ENCODE results near the gene MAGI3. TPM values are rescaled to one million over a fixed set of nuclear protein-coding genes. Genes with fewer than 3 reads are reported as not detected.

Gene MAGI3
- total and polyA plus RNA-seq, 8 donors, result 27.4 to 62.2 (median 36.3) TPM

DNA sequence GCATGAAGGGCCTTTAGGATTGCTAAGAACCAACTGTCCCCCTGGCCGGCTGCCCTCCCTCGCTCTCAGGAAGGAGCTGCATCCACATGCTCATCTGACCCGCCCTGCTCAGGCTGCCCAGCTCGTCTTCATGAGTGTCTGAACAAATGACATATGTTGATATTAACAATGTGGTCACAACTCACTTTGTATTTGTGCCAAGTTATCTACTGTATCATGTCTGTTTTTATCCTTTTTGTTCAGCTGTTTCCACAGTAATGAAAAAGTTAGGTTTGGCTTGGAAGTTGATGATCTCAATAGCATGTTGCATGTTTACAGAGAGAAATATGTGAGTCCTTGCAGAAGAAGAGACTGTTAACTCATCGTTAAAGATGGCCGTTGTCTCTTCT is 293.8 kb downstream of the MAGI3 start:
- H3K36me3 ChIP-seq, result no peaks in the 10 kb centered on the region
- TF ChIP-seq, protein P1, sequence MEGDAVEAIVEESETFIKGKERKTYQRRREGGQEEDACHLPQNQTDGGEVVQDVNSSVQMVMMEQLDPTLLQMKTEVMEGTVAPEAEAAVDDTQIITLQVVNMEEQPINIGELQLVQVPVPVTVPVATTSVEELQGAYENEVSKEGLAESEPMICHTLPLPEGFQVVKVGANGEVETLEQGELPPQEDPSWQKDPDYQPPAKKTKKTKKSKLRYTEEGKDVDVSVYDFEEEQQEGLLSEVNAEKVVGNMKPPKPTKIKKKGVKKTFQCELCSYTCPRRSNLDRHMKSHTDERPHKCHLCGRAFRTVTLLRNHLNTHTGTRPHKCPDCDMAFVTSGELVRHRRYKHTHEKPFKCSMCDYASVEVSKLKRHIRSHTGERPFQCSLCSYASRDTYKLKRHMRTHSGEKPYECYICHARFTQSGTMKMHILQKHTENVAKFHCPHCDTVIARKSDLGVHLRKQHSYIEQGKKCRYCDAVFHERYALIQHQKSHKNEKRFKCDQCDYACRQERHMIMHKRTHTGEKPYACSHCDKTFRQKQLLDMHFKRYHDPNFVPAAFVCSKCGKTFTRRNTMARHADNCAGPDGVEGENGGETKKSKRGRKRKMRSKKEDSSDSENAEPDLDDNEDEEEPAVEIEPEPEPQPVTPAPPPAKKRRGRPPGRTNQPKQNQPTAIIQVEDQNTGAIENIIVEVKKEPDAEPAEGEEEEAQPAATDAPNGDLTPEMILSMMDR (IDR thresholded peaks at IDR 0.05), result no peak
- DNase-seq (peak in 3 of 4 donors; percentile 20 to 54 (median 42)), ATAC-seq (peak; percentile 60)
- H3K4me3 ChIP-seq, result no peak overlapping the region
- no peaks in the 10 kb centered on the region for H3K9me3 ChIP-seq
- H3K27ac ChIP-seq, result peak overlapping the region in 1 of 2 donors; percentile 50
- intact Hi-C loops (cut with DNase I), result no loop called here
- no peaks in the 10 kb centered on the region for H3K4me1 ChIP-seq
- no peaks in the 10 kb centered on the region for H3K27me3 ChIP-seq

DNA sequence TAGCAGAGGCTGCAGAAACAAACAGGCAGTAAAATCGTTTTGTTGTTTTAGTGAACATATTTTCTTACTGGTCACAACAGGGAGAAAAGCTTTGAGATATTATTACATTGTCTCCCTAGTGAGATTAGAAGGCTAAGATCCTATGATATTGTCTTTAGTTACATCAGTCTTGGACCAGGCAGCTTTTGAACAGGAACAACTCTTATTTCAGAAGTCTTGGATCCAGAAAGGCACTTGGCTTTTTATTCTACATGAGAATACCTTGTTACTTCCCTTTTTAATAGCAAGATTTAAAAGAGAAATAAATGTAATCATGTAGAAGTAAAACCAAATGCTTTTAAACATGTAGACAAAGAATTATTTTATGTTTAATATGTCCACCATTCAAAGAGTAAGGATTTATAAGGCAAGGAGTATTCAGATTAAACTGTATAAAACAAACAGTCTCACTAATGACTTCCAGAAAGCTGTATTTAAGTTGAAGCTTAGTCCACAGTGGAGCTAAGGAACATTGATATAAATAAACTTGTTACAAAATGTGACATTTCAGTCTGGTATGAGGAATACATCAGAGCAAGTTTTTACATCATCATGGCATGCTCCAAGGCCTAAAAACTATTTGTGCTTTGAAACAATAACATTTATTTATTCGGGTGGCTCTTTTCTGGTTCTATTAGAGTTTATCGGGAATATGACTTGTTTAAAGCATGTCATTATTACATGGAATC is 296.7 kb downstream of the MAGI3 start:
- Histone ChIP-seq H3K4me3 (no peak overlapping the region), H3K36me3 (peaks cover 0 to 6% of the 10 kb centered on the region in 2 donors), H3K27me3 (no peaks in the 10 kb centered on the region), H3K9me3 (no peaks in the 10 kb centered on the region), H3K4me1 (no peaks in the 10 kb centered on the region), H3K27ac (no peak overlapping the region)
- DNase-seq (no peak), ATAC-seq (no peak)
- TF ChIP-seq, protein P1 (IDR thresholded peaks at IDR 0.05), result no peak
- intact Hi-C loops (cut with DNase I), result no loop called here

DNA sequence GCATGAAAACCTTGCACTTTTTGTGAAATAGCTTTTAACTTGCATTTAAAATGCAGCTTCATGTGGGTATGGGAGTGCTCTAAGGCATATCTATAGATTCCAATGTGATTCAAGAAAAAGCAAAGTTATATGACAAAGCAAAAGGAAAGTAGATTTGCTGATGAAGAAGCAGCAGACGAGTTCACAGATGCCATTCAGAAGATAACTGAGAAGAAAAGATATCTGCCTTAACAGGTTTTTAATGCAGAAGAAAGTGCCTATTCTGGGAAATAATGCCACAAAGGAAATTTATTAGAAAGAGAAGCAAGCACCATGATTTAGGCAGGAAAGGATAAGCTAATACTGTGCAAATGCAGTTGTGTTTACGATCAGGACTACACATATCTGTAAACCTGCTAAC is 300.9 kb downstream of the MAGI3 start:
- ATAC-seq (no peak), DNase-seq (no peak)
- peaks cover 0 to 31% of the 10 kb centered on the region in 2 donors for H3K36me3 ChIP-seq
- H3K27me3 ChIP-seq, result no peaks in the 10 kb centered on the region
- TF ChIP-seq, protein P1 (IDR thresholded peaks at IDR 0.05), result no peak
- H3K4me1 ChIP-seq, result no peaks in the 10 kb centered on the region
- H3K27ac ChIP-seq, result no peak overlapping the region
- peaks cover 0 to 24% of the 10 kb centered on the region in 2 donors for H3K9me3 ChIP-seq
- H3K4me3 ChIP-seq, result no peak overlapping the region
- intact Hi-C loops (cut with DNase I), result no loop called here

DNA sequence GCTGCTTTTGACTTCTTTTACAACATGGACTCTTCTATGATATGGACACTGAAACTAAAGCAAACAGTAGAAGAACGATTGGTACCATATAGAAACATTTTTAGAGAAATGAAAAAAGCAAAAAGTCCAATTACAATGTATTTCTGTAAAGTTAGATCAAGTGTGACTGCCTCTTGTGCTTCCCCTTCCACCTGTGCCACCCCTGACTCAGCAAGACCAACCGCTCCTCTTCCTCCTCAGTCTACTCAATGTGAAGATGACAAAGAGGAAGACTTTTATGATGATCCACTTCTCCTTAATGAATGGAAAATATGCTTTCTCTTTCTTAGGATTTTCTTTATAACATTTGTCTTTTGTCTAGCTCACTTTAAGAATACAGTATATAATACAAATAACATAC is 302.0 kb downstream of the MAGI3 start:
- no peaks in the 10 kb centered on the region for H3K4me1 ChIP-seq
- no peak overlapping the region for H3K27ac ChIP-seq
- no peak for ATAC-seq
- no peak overlapping the region for H3K4me3 ChIP-seq
- TF ChIP-seq, protein P1 (IDR thresholded peaks at IDR 0.05), result no peak
- H3K27me3 ChIP-seq, result no peaks in the 10 kb centered on the region
- no peak for DNase-seq
- peaks cover 0 to 24% of the 10 kb centered on the region in 2 donors for H3K9me3 ChIP-seq
- peaks cover 0 to 43% of the 10 kb centered on the region in 2 donors for H3K36me3 ChIP-seq
- intact Hi-C loops (cut with DNase I), result no loop called here

DNA sequence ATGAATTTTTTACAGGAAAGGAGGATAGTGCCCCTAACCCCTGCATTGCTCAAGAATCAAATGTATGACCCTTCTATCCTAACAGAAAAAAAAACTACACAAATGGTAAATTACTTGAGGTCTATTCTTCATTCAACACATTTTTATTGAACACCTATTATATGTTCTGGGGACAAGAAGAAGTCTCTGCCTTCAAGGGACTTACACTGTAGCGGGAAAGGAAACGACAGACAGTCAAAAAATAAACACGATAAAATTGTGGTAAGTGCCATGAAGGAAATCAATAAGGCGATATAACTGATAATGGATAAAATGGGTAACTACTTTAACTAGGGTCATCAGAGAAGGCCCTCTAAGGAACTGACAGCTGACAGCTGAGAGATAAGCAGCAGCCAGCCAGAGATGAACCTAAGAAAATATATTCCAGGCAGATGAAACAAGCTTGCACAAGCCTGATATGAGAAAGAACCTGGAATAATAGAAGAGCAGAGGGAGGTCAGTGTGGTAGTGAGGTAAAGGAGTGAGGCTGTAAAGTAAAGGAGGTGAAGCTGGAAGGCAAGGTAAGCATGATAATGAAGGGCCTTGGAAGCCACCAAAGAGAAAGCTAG is 302.6 kb downstream of the MAGI3 start:
- TF ChIP-seq, protein P1 (IDR thresholded peaks at IDR 0.05), result no peak
- H3K27ac ChIP-seq, result no peak overlapping the region
- ATAC-seq (no peak), DNase-seq (no peak)
- no peaks in the 10 kb centered on the region for H3K4me1 ChIP-seq
- peaks cover 0 to 49% of the 10 kb centered on the region in 2 donors for H3K36me3 ChIP-seq
- no peaks in the 10 kb centered on the region for H3K27me3 ChIP-seq
- peaks cover 0 to 24% of the 10 kb centered on the region in 2 donors for H3K9me3 ChIP-seq
- H3K4me3 ChIP-seq, result no peak overlapping the region
- intact Hi-C loops (cut with DNase I), result no loop called here
